HG02610 (cell line): Measurements from ENCODE around the gene PPFIBP2.
A peak's percentile ranks its signal among the peaks of the same experiment; 100 is the strongest.

Experiments used
- ATAC-seq: cut with Tn5 transposase; IDR thresholded peaks from one replicate; pipeline ENCODE4 v1.9.1; 2021; ENCODE audit warnings: mild to moderate bottlenecking, moderate library complexity; ENCODE audit not compliant: unreplicated experiment

PPFIBP2 gene

GRCh38 chr11:7548659-7549274 is 35.0 kb downstream of the PPFIBP2 start:
- peak; percentile 72 for ATAC-seq

DNA sequence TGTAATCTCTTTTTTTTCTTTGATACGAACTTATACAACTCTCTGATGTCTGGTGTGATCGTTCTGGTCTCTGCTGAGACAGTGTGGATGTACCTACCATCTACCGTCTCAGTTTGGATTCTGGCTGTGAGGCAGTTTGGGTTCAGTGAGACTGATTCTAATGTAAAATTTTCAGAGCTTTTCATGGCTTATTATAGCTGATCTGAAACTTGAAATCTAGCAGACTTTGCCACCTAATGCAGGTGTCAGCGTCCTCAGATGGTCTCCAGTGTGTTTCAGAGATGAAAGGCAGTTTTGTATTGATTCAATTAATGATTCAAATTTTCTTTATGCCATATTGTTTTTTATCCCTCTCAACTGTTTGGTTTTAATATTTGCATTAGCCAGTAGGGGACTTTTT is 35.9 kb downstream of the PPFIBP2 start:
- no peak for ATAC-seq

- no peak for ATAC-seq
Observed at GRCh38 chr11:7551571-7551970, 37.8 kb downstream of the PPFIBP2 start.

GRCh38 chr11:7552666-7553065 is 38.9 kb downstream of the PPFIBP2 start:
- ATAC-seq, result no peak

DNA sequence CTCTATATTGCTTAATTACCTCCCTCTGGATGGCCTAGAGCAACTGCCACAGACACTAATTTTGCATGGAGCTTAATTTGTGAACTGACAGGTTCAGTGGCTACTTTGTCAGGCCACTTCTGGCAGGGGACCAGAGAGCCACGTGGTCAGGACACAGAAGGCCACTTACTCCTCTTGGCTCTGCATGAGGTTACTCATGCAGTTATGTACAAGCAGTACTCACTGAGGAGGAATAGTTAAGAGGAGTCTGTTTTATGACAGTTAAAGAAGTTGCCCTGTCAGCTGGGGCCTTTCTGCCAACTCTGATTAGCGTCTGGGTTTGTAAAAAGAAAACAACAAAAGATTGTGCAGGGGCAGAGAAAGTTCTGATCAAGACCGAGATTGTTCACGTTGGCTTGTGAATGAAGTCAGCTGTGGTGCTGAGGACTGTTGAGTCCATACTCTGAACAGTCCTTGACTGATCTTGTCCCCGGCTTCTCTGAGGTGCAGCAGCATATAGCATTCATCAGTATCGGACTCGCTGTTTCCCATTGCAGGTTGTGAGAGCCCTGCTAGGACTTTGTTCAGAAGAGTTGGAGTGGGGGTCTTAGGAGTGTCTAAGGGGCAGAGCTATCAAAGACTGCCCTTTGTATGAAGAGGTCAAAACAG is 41.4 kb downstream of the PPFIBP2 start:
- no peak for ATAC-seq

- ATAC-seq, result no peak
Observed at GRCh38 chr11:7558046-7558445, 44.2 kb downstream of the PPFIBP2 start.

DNA sequence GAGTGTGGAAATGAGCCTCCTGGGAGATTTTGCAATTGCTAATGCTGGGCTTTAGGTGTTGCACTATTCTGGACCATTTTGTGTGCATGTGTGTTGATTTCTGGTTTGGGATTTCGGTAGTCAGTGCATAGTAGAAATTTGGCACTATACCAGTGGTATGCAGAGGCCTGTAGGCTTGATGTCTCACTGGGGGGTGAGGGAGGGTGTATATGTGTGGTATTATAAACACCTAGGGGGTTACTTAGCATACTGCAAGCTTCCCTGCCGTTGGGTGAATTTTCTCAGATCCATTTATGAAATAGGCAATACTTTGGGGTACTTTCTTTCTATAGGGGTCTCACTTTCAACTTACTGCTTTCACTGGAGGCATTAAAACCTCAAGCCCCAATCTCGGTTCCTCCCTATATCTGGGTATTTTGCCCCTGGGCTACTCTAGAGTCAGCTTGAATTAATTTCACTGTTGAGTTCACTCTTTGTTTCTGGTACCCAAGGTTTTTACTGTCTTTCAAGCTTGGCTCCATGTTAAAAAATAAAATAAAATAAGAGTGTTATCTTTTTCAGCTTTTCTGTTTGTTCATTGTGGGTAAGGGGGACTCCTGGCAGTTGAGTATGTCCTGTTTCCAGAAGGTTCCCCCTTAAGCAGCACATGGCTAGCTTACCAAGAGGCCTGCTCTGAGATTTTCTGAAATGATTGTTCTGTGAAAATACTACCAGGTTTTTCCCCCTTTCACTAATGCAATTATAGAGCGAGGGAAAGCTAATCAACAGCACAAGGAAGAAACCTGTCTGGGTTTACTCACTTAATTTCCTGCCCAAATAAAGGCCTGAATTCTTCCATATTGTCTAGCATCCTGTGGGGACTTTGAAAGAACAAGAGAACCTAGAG is 45.8 kb downstream of the PPFIBP2 start:
- ATAC-seq, result peak; percentile 66

GRCh38 chr11:7561562-7561961 is 47.8 kb downstream of the PPFIBP2 start:
- no peak for ATAC-seq

GRCh38 chr11:7563281-7563680 is 49.5 kb downstream of the PPFIBP2 start:
- no peak for ATAC-seq

DNA sequence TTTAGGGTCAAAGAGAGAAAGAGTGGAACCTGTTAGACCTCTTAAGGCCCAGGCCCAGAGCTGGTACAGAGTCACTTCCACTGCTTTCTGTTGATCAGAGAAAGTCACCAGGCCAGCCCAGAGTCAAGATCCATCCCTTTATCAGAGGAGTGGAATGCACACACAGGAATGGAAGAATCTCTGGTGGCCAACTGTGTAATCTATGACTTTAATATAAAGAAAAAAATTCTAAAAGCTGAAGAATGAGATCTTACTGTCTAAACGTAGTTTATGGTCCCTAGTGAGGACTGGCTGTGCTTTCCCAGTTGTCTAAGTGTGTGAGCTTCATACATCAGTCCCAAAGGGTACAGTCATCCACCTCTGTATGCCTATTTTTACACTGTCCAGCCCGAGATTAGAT is 51.0 kb downstream of the PPFIBP2 start:
- no peak for ATAC-seq

DNA sequence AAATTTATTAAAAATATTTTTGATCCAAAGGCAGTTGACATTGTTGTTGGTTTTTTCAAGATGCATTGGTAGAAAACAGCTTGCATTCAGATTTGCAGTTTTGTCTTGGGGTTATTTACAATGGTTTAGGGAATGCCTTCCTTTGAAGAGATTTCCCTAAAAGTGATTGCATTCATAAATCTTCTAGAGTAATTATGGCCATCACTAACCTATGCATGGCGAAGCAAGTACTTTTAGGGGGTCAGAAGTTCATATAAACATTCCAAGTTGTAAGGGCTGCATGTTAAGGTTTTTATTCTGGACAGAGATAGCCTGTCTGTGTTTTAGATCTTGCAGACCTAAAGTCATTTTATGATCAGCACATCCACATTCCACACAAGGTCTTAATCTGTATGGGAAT is 53.5 kb downstream of the PPFIBP2 start:
- ATAC-seq, result no peak

DNA sequence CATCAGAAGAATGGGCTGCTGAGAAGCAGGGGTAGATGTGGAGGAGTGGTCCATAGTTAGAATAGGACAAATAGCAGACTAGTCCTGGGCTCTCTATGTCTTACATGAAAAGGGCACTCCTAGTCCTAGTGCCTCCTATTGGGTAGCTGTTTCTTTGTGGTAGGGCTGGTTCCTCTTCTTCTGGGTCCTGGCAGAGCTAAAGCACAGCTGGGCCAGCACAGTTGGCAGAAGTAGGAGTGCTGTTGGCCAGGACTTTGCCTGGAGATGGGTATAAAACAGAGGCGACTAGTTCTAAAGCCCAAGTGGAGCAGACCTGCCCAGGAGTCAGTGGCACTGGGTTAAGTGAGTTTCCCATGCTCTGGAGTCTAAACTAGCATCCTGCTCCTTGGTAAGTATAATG is 55.2 kb downstream of the PPFIBP2 start:
- no peak for ATAC-seq

DNA sequence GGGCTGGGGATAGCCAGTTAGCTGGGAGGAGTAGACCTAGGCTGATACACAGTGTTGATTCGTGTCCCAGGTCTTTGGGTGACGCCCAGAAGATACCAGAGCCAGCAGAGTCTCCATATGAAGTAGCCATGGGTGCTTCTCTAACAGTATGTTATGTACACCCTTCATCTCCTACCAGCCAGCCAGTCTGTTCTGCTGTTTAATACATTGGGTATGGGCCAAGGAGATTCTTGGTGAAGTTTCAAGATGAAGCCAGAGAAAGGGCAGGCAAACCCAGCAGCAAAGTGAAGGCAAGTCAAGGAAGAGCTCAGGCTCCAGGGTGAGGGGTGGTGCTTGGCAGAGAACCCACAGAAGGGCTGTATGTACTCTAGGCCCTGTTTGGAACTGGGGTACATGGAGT is 56.4 kb downstream of the PPFIBP2 start:
- no peak for ATAC-seq

DNA sequence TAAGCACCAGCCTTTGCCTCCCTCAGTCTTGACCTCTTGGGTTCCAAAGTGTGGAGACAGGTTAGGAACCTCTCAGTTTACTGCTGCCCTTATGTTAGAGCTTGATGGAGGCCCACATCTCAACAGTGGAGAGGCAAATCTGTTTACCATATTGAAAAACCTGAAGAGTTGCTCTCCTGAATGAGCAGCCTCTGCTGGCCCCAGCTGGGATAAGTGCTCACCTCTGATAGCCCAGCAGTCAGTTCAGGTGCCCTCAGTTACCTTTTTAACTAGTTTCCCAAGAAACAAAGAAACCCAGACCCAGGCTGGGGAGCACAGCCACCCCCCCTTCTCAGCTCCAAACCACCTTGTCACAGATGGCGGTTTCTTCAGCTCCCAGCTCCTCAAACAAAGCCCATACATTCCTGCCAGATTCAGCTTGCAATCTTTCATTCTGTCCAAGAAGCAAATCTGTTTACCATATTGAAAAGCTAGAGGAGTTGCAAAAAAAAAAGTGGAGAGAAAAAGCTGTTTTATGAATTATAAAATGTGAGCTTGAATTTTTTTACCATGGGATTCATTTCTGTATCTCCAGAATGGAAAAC is 57.2 kb downstream of the PPFIBP2 start:
- no peak for ATAC-seq

DNA sequence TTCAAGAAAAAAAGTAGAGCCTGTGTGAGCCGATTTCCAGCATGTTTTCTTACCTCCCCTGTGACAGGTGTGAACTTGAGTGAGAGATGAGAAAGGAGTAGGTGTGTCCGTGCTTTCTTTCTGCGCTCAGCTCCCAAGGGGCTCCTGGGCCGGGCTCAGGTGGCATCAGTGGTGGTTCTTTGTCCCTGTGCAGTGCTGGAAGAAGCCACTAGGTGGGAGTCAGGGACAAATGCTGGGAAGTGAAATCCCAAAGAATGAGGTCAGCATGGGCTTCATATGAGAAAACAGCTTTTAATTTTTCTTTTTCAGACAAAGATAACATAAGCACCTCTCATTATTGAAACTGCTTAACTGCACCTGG is 57.8 kb downstream of the PPFIBP2 start:
- ATAC-seq, result no peak

DNA sequence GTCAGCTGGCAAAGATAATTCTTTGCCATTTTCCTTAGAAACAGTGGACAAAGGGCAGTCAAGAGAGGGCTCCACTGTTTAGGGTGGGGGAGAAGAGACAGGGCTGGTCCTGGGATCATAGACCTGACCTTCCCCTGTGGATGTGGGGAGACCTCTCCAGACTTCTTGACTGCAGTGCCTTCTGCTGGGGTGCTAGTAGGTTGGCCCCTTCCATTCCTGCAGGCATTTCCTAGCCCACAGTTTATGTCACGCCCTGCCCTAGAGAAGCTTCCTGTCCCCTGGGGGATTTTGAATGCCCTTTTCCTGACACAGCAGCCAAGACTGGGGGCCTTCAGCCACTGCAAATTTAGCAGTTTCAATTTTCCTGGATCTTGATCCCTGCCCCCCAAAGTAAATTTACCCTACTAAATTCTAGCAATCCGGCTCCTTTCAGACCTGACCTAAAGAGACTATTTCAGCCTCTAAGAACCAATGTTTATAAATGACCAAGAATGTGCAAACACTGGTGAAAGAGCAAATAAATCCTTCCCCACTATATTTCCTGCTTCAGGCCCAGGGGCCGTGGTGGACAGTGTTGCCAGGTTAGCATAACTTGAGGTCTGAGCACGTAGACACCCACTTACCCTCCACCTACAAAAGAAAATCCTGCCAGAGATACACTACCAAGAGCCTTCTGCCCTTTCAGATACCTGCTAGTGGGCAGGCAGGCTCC is 58.4 kb downstream of the PPFIBP2 start:
- no peak for ATAC-seq

DNA sequence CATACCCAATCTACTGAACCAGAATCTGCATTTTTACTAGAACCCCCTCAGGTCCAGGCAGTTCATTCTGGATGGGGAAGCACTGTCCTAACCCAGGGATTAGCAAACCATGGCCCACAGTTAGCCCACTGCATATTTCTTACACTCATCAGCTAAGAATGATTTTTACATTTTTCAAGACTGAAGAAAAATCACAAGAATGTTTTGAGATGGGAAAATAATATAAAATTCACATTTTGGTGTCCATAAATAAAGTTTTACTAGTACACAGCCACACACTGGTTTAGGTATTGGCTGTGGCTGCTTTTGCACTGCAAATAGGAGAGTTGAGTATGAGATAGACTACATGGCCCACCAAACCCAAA is 59.4 kb downstream of the PPFIBP2 start:
- no peak for ATAC-seq

DNA sequence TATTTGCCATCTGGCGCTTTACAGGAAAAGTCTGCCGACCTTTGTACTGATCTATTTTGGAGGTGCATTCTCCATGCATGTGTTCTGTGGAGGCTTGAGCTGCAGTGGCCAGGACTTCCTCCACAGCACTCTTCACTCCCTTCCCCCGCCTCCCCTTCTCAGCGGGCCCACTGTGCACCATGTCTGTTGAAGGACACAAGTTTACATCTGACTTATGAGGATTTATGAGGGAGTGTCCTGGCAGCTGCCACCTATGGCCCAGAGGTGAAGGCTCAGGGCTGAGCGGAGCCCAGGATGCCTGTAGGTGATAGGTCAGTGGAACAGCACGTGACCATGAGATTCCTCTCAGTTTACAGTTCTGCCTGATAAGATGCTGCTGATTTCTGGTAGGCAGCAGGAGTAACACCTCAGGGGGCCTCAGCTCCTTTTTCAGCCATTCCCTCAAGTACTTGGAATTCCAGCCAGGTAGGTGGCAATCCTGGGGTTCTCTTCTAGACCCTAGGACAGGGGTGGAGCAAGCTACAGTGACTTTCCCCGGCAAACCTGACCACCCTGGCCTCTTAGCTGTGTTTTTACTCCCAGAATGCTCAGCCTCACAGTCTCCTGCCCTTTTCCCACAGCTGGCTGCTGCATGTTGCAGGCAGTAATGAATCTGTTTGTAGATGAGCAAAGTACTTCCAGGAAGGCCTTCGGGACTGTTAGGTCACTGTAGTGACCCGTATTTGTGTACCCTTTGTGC is 59.9 kb downstream of the PPFIBP2 start:
- ATAC-seq, result no peak

- ATAC-seq, result no peak
Observed at GRCh38 chr11:7574491-7575130, 60.8 kb downstream of the PPFIBP2 start.
